ENCODE data around the gene NELL1. TPM values are rescaled to one million over a fixed set of nuclear protein-coding genes. Genes with fewer than 3 reads are reported as not detected.

The NELL1 gene
- total and polyA plus RNA-seq, 2 donors = 0.37 to 5.4 TPM

- no peak overlapping the region for H3K4me3 ChIP-seq (ENCODE audit: low read depth, low read length)
- DNase-seq (ENCODE audit: extremely low spot score) = no peak
- H3K4me1 ChIP-seq (ENCODE audit: insufficient read depth) = no peaks in the 10 kb centered on the region
- WGBS = 29% methylated on average over 5 of the region's 5 CpGs
- H3K27ac ChIP-seq (ENCODE audit: low read depth) = no peak overlapping the region
- no peaks in the 10 kb centered on the region for H3K36me3 ChIP-seq (ENCODE audit: insufficient read depth)
Observed at GRCh38 chr11:21396342-21397008, 727.1 kb downstream of the NELL1 start.

DNA sequence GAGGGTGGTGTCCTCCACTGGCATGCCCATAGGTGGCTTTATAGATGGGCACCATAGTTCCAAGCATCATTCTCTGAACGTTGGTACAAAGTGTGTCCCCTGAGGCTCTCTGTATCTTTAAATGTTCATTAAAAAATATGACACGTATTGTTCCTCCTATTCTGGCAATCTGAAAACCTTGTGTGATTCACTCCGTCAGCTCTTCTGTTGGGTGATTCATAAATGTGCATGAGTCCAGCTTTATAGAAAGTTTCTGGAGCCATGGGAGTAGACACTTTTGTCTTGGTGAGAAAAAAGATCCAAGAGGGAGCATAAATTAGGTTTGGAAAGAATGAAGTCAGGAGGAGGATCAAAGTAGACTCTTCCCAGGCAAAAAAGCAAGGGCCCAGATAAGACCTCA lies 728.8 kb downstream of the NELL1 start:
- no peaks in the 10 kb centered on the region for H3K4me1 ChIP-seq (ENCODE audit: insufficient read depth)
- no peak overlapping the region for H3K27ac ChIP-seq (ENCODE audit: low read depth)
- no peak overlapping the region for H3K4me3 ChIP-seq (ENCODE audit: low read depth, low read length)
- WGBS = 74% methylated on average over 3 of the region's 3 CpGs
- no peaks in the 10 kb centered on the region for H3K36me3 ChIP-seq (ENCODE audit: insufficient read depth)
- DNase-seq (ENCODE audit: extremely low spot score) = no peak

DNA sequence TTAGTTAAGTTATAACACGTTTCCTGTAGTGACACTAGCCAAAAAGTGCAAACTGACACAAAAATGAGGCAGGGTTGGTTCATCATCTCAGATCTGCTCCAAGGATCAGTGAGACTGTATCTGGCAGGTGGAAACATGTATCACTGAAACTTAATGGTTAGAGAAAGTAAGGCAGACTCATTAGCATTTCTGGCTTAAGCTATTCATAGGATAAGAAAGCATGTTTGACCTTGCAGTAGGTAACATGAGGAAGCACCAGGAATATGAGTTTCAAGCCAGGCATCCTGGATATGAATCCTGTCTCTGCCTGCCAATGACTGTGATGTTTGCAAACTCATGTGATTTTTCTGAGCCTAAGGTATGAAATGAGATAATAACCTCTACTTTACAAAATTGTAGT lies 732.1 kb downstream of the NELL1 start:
- DNase-seq (ENCODE audit: extremely low spot score) = no peak
- 41% methylated on average over 1 of the region's 1 CpG for WGBS
- Histone ChIP-seq H3K36me3 (ENCODE audit: insufficient read depth) (no peaks in the 10 kb centered on the region), H3K27ac (ENCODE audit: low read depth) (no peak overlapping the region), H3K4me1 (ENCODE audit: insufficient read depth) (no peaks in the 10 kb centered on the region), H3K4me3 (ENCODE audit: low read depth, low read length) (no peak overlapping the region)

DNA sequence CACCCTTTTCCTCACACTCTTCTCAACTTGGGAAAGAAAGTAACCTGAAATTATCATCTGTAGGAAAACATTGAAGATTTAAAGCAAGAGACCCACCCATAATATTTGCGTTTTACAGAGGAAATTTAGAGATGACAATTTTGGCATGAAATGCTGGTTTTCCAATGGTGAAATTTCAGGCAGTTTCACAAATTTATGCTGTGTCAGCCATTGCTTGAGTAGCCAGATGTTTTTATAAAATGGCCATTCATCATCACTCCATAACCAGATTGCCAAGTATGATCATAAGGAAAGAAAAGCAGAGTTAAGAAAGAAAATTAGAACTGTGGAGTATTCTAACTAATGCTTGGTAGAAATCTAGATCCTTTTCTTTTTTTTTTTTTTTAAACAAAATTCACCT lies 732.9 kb downstream of the NELL1 start:
- Histone ChIP-seq H3K27ac (ENCODE audit: low read depth) (no peak overlapping the region), H3K4me1 (ENCODE audit: insufficient read depth) (no peaks in the 10 kb centered on the region), H3K4me3 (ENCODE audit: low read depth, low read length) (no peak overlapping the region), H3K36me3 (ENCODE audit: insufficient read depth) (no peaks in the 10 kb centered on the region)
- no peak for DNase-seq (ENCODE audit: extremely low spot score)
- 74% methylated on average over 1 of the region's 1 CpG for WGBS

DNA sequence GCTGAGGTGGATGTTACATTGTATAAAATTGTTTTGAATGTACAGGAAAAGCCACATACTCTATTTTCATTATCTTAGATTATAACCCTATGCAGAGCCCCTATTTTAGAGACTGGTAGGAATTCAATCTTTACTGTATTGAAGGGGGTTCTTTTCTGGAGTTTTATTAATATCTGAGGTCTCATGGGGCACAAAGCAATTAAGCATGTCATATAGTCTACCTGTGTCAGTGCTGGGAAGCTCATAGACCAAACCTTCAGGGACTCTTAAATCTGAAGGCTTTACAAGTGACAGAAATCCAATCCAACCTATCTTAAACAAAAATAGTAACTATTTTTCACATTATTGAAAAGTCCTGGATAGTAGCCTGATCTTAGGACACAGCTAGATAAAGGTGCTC lies 733.7 kb downstream of the NELL1 start:
- Histone ChIP-seq H3K4me3 (ENCODE audit: low read depth, low read length) (no peak overlapping the region), H3K4me1 (ENCODE audit: insufficient read depth) (no peaks in the 10 kb centered on the region), H3K36me3 (ENCODE audit: insufficient read depth) (no peaks in the 10 kb centered on the region), H3K27ac (ENCODE audit: low read depth) (no peak overlapping the region)
- no peak for DNase-seq (ENCODE audit: extremely low spot score)

GRCh38 chr11:21405422-21405821 lies 736.0 kb downstream of the NELL1 start:
- 63% methylated on average over 1 of the region's 1 CpG for WGBS
- Histone ChIP-seq H3K4me1 (ENCODE audit: insufficient read depth) (no peaks in the 10 kb centered on the region), H3K27ac (ENCODE audit: low read depth) (no peak overlapping the region), H3K36me3 (ENCODE audit: insufficient read depth) (no peaks in the 10 kb centered on the region), H3K4me3 (ENCODE audit: low read depth, low read length) (no peak overlapping the region)
- DNase-seq (ENCODE audit: extremely low spot score) = no peak

DNA sequence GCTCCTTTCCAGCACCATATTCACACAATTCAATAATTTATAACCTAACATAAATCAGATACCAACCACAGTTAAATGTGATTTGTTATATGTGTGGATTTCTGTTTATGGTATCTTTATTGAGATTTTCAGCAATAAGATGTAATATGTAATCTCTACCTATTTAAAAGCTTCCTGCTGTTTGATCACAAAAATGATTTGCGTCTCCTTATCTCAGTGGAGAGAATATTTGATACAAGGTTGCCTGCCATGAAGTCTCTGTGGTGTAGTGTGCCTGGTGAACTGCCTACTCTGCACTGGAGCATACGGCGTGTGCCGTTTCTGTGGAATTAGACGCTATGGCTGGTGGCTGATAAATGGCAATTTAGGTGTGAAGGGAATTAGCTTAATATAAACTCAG lies 741.1 kb downstream of the NELL1 start:
- H3K4me3 ChIP-seq (ENCODE audit: low read depth, low read length) = no peak overlapping the region
- H3K4me1 ChIP-seq (ENCODE audit: insufficient read depth) = no peaks in the 10 kb centered on the region
- no peaks in the 10 kb centered on the region for H3K36me3 ChIP-seq (ENCODE audit: insufficient read depth)
- H3K27ac ChIP-seq (ENCODE audit: low read depth) = no peak overlapping the region
- no peak for DNase-seq (ENCODE audit: extremely low spot score)
- 38% methylated on average over 5 of the region's 5 CpGs for WGBS

DNA sequence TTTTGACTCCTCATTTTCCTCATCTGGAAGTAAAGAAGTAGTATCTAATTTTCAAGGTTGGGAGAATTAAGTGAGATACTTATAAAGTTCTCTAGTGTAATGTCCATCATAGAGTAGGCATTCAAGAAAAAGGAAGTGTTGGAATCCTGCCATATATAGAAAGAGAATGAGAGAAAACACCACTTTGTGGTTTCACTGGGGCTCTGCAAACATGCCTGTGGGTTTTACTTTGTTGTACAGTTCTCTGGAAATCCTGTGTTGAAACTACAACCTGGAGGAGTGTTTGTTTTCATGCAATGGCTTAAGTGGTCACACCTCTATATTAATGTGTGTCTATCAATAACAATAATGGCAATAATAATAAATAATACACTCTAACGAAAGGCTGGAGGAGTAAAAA lies 741.7 kb downstream of the NELL1 start:
- no peak for DNase-seq (ENCODE audit: extremely low spot score)
- Histone ChIP-seq H3K4me3 (ENCODE audit: low read depth, low read length) (no peak overlapping the region), H3K27ac (ENCODE audit: low read depth) (no peak overlapping the region), H3K4me1 (ENCODE audit: insufficient read depth) (no peaks in the 10 kb centered on the region), H3K36me3 (ENCODE audit: insufficient read depth) (no peaks in the 10 kb centered on the region)
- WGBS = 36% methylated on average over 1 of the region's 1 CpG

DNA sequence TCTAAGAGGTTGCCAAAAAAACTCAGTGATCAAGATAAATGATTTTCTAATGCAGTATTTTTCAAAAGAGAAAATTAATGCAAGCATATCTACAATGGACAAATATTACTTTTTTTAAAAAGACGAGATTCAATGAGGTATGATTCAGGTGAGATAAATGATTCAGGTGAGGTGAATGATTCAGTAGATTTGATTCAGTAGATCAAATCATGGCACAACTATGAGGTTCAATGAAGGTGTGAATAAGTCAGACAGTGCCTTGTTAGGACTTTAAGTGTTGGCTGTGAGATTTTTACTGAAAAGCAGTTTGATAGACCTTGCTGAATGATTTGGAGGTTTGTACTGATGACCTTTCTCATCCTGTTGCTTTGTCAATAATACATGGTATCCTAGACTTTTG lies 742.2 kb downstream of the NELL1 start:
- no peaks in the 10 kb centered on the region for H3K36me3 ChIP-seq (ENCODE audit: insufficient read depth)
- no peaks in the 10 kb centered on the region for H3K4me1 ChIP-seq (ENCODE audit: insufficient read depth)
- no peak for DNase-seq (ENCODE audit: extremely low spot score)
- 72% methylated on average over 1 of the region's 1 CpG for WGBS
- no peak overlapping the region for H3K27ac ChIP-seq (ENCODE audit: low read depth)
- H3K4me3 ChIP-seq (ENCODE audit: low read depth, low read length) = no peak overlapping the region

- 63% methylated on average over 5 of the region's 5 CpGs for WGBS
- Histone ChIP-seq H3K27ac (ENCODE audit: low read depth) (no peak overlapping the region), H3K4me1 (ENCODE audit: insufficient read depth) (no peaks in the 10 kb centered on the region), H3K4me3 (ENCODE audit: low read depth, low read length) (no peak overlapping the region), H3K36me3 (ENCODE audit: insufficient read depth) (no peaks in the 10 kb centered on the region)
- DNase-seq (ENCODE audit: extremely low spot score) = no peak
Observed at GRCh38 chr11:21412652-21413383, 743.4 kb downstream of the NELL1 start.

DNA sequence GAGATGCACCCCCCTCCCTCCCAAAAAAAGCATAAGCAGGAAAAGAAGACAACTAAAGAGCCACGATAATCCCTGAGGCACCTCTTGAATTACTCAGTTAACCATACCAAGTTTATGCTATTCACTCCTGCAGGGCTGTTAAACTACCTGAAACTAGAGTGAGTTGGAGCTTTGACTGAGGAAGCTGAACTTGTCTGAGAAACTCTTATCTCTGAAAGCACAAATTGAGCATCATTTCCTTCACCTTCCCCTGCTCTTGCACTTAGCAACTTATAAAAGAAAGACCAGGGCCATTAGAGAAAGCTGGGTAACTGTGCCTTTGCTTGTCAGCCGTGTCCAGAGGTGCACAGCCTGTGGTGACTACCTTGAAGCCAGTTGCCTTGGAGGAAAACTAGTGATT lies 745.6 kb downstream of the NELL1 start:
- 43% methylated on average over 2 of the region's 2 CpGs for WGBS
- Histone ChIP-seq H3K4me3 (ENCODE audit: low read depth, low read length) (no peak overlapping the region), H3K4me1 (ENCODE audit: insufficient read depth) (no peaks in the 10 kb centered on the region), H3K36me3 (ENCODE audit: insufficient read depth) (no peaks in the 10 kb centered on the region), H3K27ac (ENCODE audit: low read depth) (no peak overlapping the region)
- DNase-seq (ENCODE audit: extremely low spot score) = no peak

- no peak overlapping the region for H3K27ac ChIP-seq (ENCODE audit: low read depth)
- H3K36me3 ChIP-seq (ENCODE audit: insufficient read depth) = no peaks in the 10 kb centered on the region
- H3K4me1 ChIP-seq (ENCODE audit: insufficient read depth) = no peaks in the 10 kb centered on the region
- H3K4me3 ChIP-seq (ENCODE audit: low read depth, low read length) = no peak overlapping the region
- WGBS = 59% methylated on average over 2 of the region's 2 CpGs
- no peak for DNase-seq (ENCODE audit: extremely low spot score)
Observed at GRCh38 chr11:21415606-21416005, 746.2 kb downstream of the NELL1 start.

- WGBS = 66% methylated on average over 5 of the region's 5 CpGs
- no peak for DNase-seq (ENCODE audit: extremely low spot score)
- no peaks in the 10 kb centered on the region for H3K4me1 ChIP-seq (ENCODE audit: insufficient read depth)
- no peaks in the 10 kb centered on the region for H3K36me3 ChIP-seq (ENCODE audit: insufficient read depth)
- H3K27ac ChIP-seq (ENCODE audit: low read depth) = no peak overlapping the region
- H3K4me3 ChIP-seq (ENCODE audit: low read depth, low read length) = no peak overlapping the region
Observed at GRCh38 chr11:21421711-21422329, 752.4 kb downstream of the NELL1 start.

- DNase-seq (ENCODE audit: extremely low spot score) = no peak
- Histone ChIP-seq H3K36me3 (ENCODE audit: insufficient read depth) (no peaks in the 10 kb centered on the region), H3K4me1 (ENCODE audit: insufficient read depth) (no peaks in the 10 kb centered on the region), H3K27ac (ENCODE audit: low read depth) (no peak overlapping the region), H3K4me3 (ENCODE audit: low read depth, low read length) (no peak overlapping the region)
- 77% methylated on average over 3 of the region's 3 CpGs for WGBS
Observed at GRCh38 chr11:21426931-21427330, 757.5 kb downstream of the NELL1 start.
